ENCODE results near the gene RIGI.
A peak's percentile ranks its signal among the peaks of the same experiment; 100 is the strongest.
"Not testable (repeated sequence)": the region's sequence is repeated elsewhere in the genome, so short reads cannot be mapped to it uniquely, and the experiment has no call there.

Gene RIGI

DNA sequence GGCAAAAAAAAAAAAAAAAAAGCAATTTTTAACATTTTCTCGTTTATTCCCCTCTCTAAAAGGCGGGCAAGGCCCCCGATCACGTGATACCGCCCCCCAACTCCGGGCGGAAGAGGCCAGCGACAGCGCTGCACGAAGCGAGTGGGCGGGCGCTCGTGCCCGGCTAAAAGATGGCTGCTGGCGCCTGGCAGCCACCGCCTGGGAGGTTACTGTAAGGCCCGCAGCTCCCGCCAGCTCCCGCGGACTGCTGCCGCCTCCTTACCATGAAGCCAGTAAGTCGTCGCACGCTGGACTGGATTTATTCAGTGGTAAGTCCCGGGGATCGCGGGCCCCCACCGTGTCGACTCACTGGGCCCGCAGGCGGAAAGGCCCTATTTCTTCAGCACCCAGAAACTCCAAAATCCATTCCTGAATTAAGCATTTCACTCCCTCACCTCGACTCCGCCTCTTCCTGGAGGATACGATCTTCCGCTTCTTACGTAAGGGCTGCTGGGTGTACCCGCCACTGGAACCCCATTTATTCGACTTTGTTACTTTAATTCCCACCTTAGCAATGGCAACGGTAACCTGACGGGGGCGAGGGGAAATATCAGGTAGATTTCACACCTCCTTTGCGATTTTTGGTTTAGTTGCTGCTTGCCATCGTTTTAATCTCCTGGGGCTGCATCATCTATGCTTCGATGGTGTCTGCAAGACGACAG lies 26.3 kb upstream of the RIGI start, which contains the start of the genes SMIM27 and TOPORS:
Gene SMIM27, plus strand, starts transcription at position 156 of the 701 bp plus-strand sequence. Its CDS starts 108 bp downstream, at position 264.
Gene TOPORS, minus strand, starts transcription at position 415 of the 701 bp plus-strand sequence. Its CDS starts 150 bp downstream, at position 265.
- ChIA-PET POLR2A (interaction anchor here (0.7 to 1.2 kb wide), 3 partner anchors 7 to 168 kb away, joined by 3 read pairs; partner anchors contain the start of genes ACO1 and RIGI), CTCF (no interaction called here)
- TF ChIP-seq ARNT (IDR thresholded peaks at IDR 0.05) (no peak), NFRKB (IDR thresholded peaks at IDR 0.05) (peak; percentile 58; the same call in 1 of the 2 replicates), CTBP1 (IDR thresholded peaks at IDR 0.05; ENCODE audit: borderline replicate concordance) (no peak), FOXM1 (IDR thresholded peaks at IDR 0.05; ENCODE audit: borderline replicate concordance) (peak; percentile 76; the same call in 1 of the 2 replicates), TARDBP (IDR thresholded peaks at IDR 0.05) (no peak), BHLHE40 (IDR thresholded peaks at IDR 0.05; ENCODE audit: borderline replicate concordance) (no peak), FOXK2 (IDR thresholded peaks at IDR 0.05) (no peak), ZNF384 (IDR thresholded peaks at IDR 0.05) (no peak), SP1 (IDR thresholded peaks at IDR 0.05) (no peak), SUZ12 (IDR thresholded peaks at IDR 0.05) (no peak), FOXA1 (IDR thresholded peaks at IDR 0.05) (no peak), LEF1 (IDR thresholded peaks at IDR 0.05; ENCODE audit: borderline replicate concordance) (no peak), L3MBTL2 (conservative IDR thresholded peaks at IDR 0.05) (no peak), ELF4 (IDR thresholded peaks at IDR 0.05) (peak; percentile 82), HDGF (IDR thresholded peaks at IDR 0.05; ENCODE audit: borderline replicate concordance) (no peak)
- TF ChIP-seq, protein P1, sequence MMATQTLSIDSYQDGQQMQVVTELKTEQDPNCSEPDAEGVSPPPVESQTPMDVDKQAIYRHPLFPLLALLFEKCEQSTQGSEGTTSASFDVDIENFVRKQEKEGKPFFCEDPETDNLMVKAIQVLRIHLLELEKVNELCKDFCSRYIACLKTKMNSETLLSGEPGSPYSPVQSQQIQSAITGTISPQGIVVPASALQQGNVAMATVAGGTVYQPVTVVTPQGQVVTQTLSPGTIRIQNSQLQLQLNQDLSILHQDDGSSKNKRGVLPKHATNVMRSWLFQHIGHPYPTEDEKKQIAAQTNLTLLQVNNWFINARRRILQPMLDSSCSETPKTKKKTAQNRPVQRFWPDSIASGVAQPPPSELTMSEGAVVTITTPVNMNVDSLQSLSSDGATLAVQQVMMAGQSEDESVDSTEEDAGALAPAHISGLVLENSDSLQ (IDR thresholded peaks at IDR 0.05) = no peak
- peak; percentile 76 for DNase-seq (ENCODE audit: extremely low spot score)

GRCh38 chr9:32551276-32552051 lies 25.5 kb upstream of the RIGI start:
- peak; percentile 25 for DNase-seq (ENCODE audit: extremely low spot score)
- POLR2A ChIA-PET = interaction anchor here (0.7 to 1.5 kb wide), 7 partner anchors 13 to 167 kb away, joined by 3 to 6 read pairs (median 3); partner anchors contain the start of genes ACO1, NDUFB6 and RIGI
- CTCF ChIA-PET = no interaction called here
- no peak for TF ChIP-seq FOXA1 (IDR thresholded peaks at IDR 0.05)
- TF ChIP-seq L3MBTL2 (conservative IDR thresholded peaks at IDR 0.05) = peak; percentile 45; the same call in 1 of the 2 replicates
- TF ChIP-seq FOXK2 (IDR thresholded peaks at IDR 0.05) = no peak
- TF ChIP-seq NFRKB (IDR thresholded peaks at IDR 0.05) = no peak
- no peak for TF ChIP-seq LEF1 (IDR thresholded peaks at IDR 0.05; ENCODE audit: borderline replicate concordance)

DNA sequence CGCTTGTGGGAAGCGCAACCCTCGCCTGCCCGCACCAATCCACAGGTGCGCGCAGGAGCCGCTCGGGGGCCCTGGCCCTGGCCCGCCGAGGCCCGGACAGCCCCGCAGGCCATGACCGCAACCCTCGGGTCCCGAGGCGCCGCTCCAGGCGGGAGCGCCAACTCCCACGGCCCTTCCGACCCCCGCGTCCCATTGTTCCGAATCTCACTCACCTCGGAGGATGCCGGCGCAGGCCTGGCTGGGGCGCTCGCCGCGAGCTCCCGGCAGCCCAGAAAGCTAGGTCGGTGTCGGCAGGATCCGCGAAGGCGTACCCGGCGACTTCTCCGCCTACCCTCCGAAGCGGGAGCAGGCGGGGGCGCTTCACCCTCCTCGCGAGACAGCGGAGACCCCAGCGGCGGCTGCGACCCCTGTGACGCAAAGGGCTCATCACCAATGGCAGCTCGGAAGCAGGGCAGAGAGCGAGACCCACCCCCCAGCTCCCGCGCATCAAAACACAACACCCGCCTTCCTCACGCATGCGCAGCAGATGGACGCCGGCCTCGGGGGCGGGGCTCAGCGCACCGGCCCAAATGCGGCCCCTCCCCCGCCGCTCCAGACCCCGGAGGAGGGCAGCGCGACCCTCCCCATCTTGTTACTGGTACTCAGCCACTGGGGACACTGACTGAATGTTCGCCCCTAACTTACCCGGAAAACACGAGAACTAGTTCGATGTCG lies 24.7 kb upstream of the RIGI start:
- TF ChIP-seq L3MBTL2 (conservative IDR thresholded peaks at IDR 0.05) = no peak
- TF ChIP-seq, protein P1 (IDR thresholded peaks at IDR 0.05) = peak; percentile 39; the same call in 1 of the 2 replicates
- ChIA-PET POLR2A (interaction anchor here (1.0 to 1.5 kb wide), 6 partner anchors 12 to 166 kb away, joined by 3 to 6 read pairs (median 3); partner anchors contain the start of genes ACO1 and NDUFB6), CTCF (interaction anchor here (0.7 to 0.9 kb wide), 2 partner anchors 9 to 21 kb away, joined by 3 to 4 read pairs; no protein-coding TSS in a partner anchor)
- peak; percentile 94 for DNase-seq (ENCODE audit: extremely low spot score)

GRCh38 chr9:32550150-32550561 lies 24.2 kb upstream of the RIGI start:
- CTCF ChIA-PET = interaction anchor here (0.7 to 0.9 kb wide), 2 partner anchors 9 to 22 kb away, joined by 3 to 4 read pairs; no protein-coding TSS in a partner anchor
- POLR2A ChIA-PET = interaction anchor here (1.0 to 1.5 kb wide), 6 partner anchors 11 to 166 kb away, joined by 3 to 6 read pairs (median 3); partner anchors contain the start of genes ACO1 and NDUFB6
- peak; percentile 12 for DNase-seq (ENCODE audit: extremely low spot score)
- TF ChIP-seq TARDBP (IDR thresholded peaks at IDR 0.05) (no peak), LEF1 (IDR thresholded peaks at IDR 0.05; ENCODE audit: borderline replicate concordance) (no peak), NFRKB (IDR thresholded peaks at IDR 0.05) (no peak), SUZ12 (IDR thresholded peaks at IDR 0.05) (no peak), CTBP1 (IDR thresholded peaks at IDR 0.05; ENCODE audit: borderline replicate concordance) (no peak), L3MBTL2 (conservative IDR thresholded peaks at IDR 0.05) (no peak), FOXA1 (IDR thresholded peaks at IDR 0.05) (no peak), SP1 (IDR thresholded peaks at IDR 0.05) (no peak), ELF4 (IDR thresholded peaks at IDR 0.05) (no peak), ZNF384 (IDR thresholded peaks at IDR 0.05) (no peak), FOXM1 (IDR thresholded peaks at IDR 0.05; ENCODE audit: borderline replicate concordance) (no peak), ARNT (IDR thresholded peaks at IDR 0.05) (no peak), FOXK2 (IDR thresholded peaks at IDR 0.05) (no peak), HDGF (IDR thresholded peaks at IDR 0.05; ENCODE audit: borderline replicate concordance) (no peak), BHLHE40 (IDR thresholded peaks at IDR 0.05; ENCODE audit: borderline replicate concordance) (no peak)
- TF ChIP-seq, protein P1 (IDR thresholded peaks at IDR 0.05) = no peak

- POLR2A ChIA-PET; DNase-seq (ENCODE audit: extremely low spot score); CTCF ChIA-PET: not testable (repeated sequence)
These were observed 22.2 kb upstream of the RIGI start for GRCh38 chr9:32548213-32548612.

All from HEK293T (cell line).